Lower leg skin (tissue), 3 donors: ENCODE results near the gene SCAPER.

Experiments
- CTCF ChIP-seq, 3 donors: fragments of 450-650 bp; IDR thresholded peaks; one replicate each; pipeline ENCODE4 v1.5.1; 2016; ENCODE audit warnings: antibody characterized with exemption in 3 of 3, mild to moderate bottlenecking in 3 of 3, moderate library complexity in 2 of 3
- POLR2A ChIP-seq, 2 donors: fragments of 450-650 bp; IDR thresholded peaks; one replicate each; pipeline ENCODE4 v1.6.1; 2016 to 2017; ENCODE audit warnings: antibody characterized with exemption in 2 of 2, mild to moderate bottlenecking in 1 of 2, moderate library complexity in 1 of 2

- no peak for TF ChIP-seq CTCF (IDR thresholded peaks at IDR 0.05)
- TF ChIP-seq POLR2A (IDR thresholded peaks at IDR 0.05), result no peak
Observed at GRCh38 chr15:76674883-76675282, 230.3 kb downstream of the SCAPER start.
